Loucy (cell line): ENCODE data around the gene PPARA.

Source experiments
- H2AFZ ChIP-seq: fragments of 200-600 bp; sonication (generic); 2 replicates; pipeline ENCODE4 v1.6.0; 2016; ENCODE audit warnings: antibody characterized with exemption, mild to moderate bottlenecking, low read length, moderate library complexity
- H3F3A ChIP-seq: fragments of 200-600 bp; 2 replicates; pipeline ENCODE4 v1.6.0; 2016; ENCODE audit warnings: antibody characterized with exemption, low read depth, mild to moderate bottlenecking
- H3K27me3 ChIP-seq: fragments of 200-600 bp; sonication (generic); 2 replicates; pipeline ENCODE4 v1.6.1; 2014; ENCODE audit warnings: low read length, mild to moderate bottlenecking; ENCODE audit not compliant: insufficient read depth, poor library complexity, severe bottlenecking
- H3K36me3 ChIP-seq: fragments of 200-600 bp; sonication (generic); 2 replicates; pipeline ENCODE4 v1.6.1; 2016; ENCODE audit warnings: low read length; ENCODE audit not compliant: insufficient read depth
- H3K4me1 ChIP-seq: fragments of 200-600 bp; sonication (generic); 2 replicates; pipeline ENCODE4 v1.5.1; 2014; ENCODE audit warnings: low read length, mild to moderate bottlenecking; ENCODE audit not compliant: insufficient read depth, poor library complexity, severe bottlenecking
- H3K4me2 ChIP-seq: fragments of 200-600 bp; sonication (generic); 2 replicates; pipeline ENCODE4 v1.6.0; 2014; ENCODE audit warnings: antibody characterized with exemption, low read length, low read depth, mild to moderate bottlenecking; ENCODE audit not compliant: poor library complexity, severe bottlenecking
- H3K4me3 ChIP-seq: fragments of 200-600 bp; sonication (generic); 2 replicates; pipeline ENCODE4 v1.5.1; 2014; ENCODE audit warnings: low read length, mild to moderate bottlenecking, mixed read lengths; ENCODE audit not compliant: poor library complexity, severe bottlenecking
- H3K79me2 ChIP-seq: fragments of 200-600 bp; sonication (generic); 2 replicates; pipeline ENCODE4 v1.6.1; 2014; ENCODE audit warnings: low read length; ENCODE audit not compliant: insufficient read depth
- H3K9ac ChIP-seq: fragments of 200-600 bp; sonication (generic); 2 replicates; pipeline ENCODE4 v1.6.0; 2014; ENCODE audit warnings: mild to moderate bottlenecking, low read depth, low read length, moderate library complexity; ENCODE audit not compliant: poor library complexity, severe bottlenecking
- H3K9me2 ChIP-seq: fragments of 200-600 bp; sonication (generic); replicated peaks from 2 replicates; pipeline ENCODE4 v1.6.1; 2016; ENCODE audit warnings: low read depth, low read length, mixed read lengths
- H3K9me3 ChIP-seq: fragments of 200-600 bp; sonication (generic); 2 replicates; pipeline ENCODE4 v1.6.1; 2014; ENCODE audit warnings: mild to moderate bottlenecking, antibody characterized with exemption, low read length, low read depth; ENCODE audit not compliant: insufficient read depth
- H4K20me1 ChIP-seq: fragments of 200-600 bp; sonication (generic); 2 replicates; pipeline ENCODE4 v1.6.0; 2014; ENCODE audit warnings: antibody characterized with exemption, low read length, mild to moderate bottlenecking; ENCODE audit not compliant: insufficient read depth, poor library complexity, severe bottlenecking
- CTCF ChIP-seq: fragments of 200-600 bp; sonication (generic); conservative IDR thresholded peaks from 2 replicates; pipeline ENCODE4 v1.5.1; 2014; ENCODE audit warnings: mild to moderate bottlenecking, antibody characterized with exemption, low read length
- EZH2phosphoT487 ChIP-seq: fragments of 200-600 bp; IDR thresholded peaks from 2 replicates; pipeline ENCODE4 v1.6.1; 2018; ENCODE audit warnings: antibody characterized with exemption, mild to moderate bottlenecking, moderate library complexity, borderline replicate concordance

PPARA gene

GRCh38 chr22:46169628-46170027 is 19.3 kb downstream of the PPARA start:
- Histone ChIP-seq H2AFZ (no peak overlapping the region), H3K4me3 (no peak overlapping the region), H3K27me3 (no peaks in the 10 kb centered on the region), H3K79me2 (peaks cover 35% of the 10 kb centered on the region), H3K36me3 (no peaks in the 10 kb centered on the region), H3F3A (no peaks in the 10 kb centered on the region; the same call in 1 of the 2 replicates), H3K9ac (no peak overlapping the region), H4K20me1 (peaks cover 3% of the 10 kb centered on the region), H3K9me3 (no peaks in the 10 kb centered on the region), H3K4me1 (peaks cover 37% of the 10 kb centered on the region), H3K9me2 (no peaks in the 10 kb centered on the region), H3K4me2 (no peak overlapping the region)
- TF ChIP-seq EZH2phosphoT487, result no peak
- no peak for TF ChIP-seq CTCF

DNA sequence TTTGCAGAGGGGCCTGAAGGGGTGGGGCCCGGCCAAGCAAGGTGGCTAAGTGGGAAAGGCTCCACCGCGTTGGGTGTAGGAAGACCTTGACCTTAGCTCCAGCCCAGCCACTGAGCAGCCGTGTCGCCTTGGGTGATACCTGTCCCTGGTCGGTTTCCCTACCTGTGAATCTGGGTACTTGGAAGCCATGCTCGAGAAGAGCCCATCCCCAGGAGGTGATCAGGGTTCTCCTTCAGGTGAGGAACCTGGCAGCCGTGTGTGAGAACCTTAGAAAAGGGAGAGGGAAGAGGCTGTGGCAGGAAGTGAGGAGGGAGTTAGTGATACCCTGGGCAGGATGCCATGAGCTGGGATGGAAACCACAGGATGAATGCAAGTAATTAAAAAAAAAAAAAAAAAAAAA is 21.6 kb downstream of the PPARA start:
- H3K4me3 ChIP-seq, result peak overlapping the region; percentile 5
- H3K9me2 ChIP-seq, result no peaks in the 10 kb centered on the region
- no peaks in the 10 kb centered on the region; the same call in 1 of the 2 replicates for H3F3A ChIP-seq
- no peak overlapping the region for H2AFZ ChIP-seq
- H3K79me2 ChIP-seq, result peaks cover 38% of the 10 kb centered on the region
- no peak overlapping the region for H3K9ac ChIP-seq
- H3K36me3 ChIP-seq, result no peaks in the 10 kb centered on the region; the same call in 1 of the 2 replicates
- peaks cover 37% of the 10 kb centered on the region for H3K4me1 ChIP-seq
- no peaks in the 10 kb centered on the region for H3K27me3 ChIP-seq
- H3K4me2 ChIP-seq, result peak overlapping the region; percentile 64
- peaks cover 3% of the 10 kb centered on the region for H4K20me1 ChIP-seq
- TF ChIP-seq CTCF (no peak), EZH2phosphoT487 (no peak)
- H3K9me3 ChIP-seq, result no peaks in the 10 kb centered on the region

- H3K4me2 ChIP-seq, result peak overlapping the region; percentile 64
- H3K4me1 ChIP-seq, result peaks cover 37% of the 10 kb centered on the region
- no peak overlapping the region for H3K9ac ChIP-seq
- H3K9me3 ChIP-seq, result no peaks in the 10 kb centered on the region
- no peak for TF ChIP-seq CTCF
- TF ChIP-seq EZH2phosphoT487, result no peak
- H2AFZ ChIP-seq, result no peak overlapping the region
- no peaks in the 10 kb centered on the region for H3K9me2 ChIP-seq
- peaks cover 5% of the 10 kb centered on the region; the same call in 1 of the 2 replicates for H3K36me3 ChIP-seq
- peaks cover 3% of the 10 kb centered on the region for H4K20me1 ChIP-seq
- H3K4me3 ChIP-seq, result peak overlapping the region; percentile 12
- peaks cover 39% of the 10 kb centered on the region for H3K79me2 ChIP-seq
- no peaks in the 10 kb centered on the region; the same call in 1 of the 2 replicates for H3F3A ChIP-seq
- no peaks in the 10 kb centered on the region for H3K27me3 ChIP-seq
Observed at GRCh38 chr22:46172522-46173110, 22.3 kb downstream of the PPARA start.
